Psoas muscle (tissue), 8 donors: Measurements from ENCODE around the gene CIC. TPM values are rescaled to one million over a fixed set of nuclear protein-coding genes. Genes with fewer than 3 reads are reported as not detected.

ENCODE experiments used
- ATAC-seq, 4 donors: fragments of 200-7000 bp; cut with Tn5 transposase; one replicate each; pipeline ENCODE4 v1.9.1; 2020; ENCODE audit warnings: moderate library complexity in 3 of 4, mild to moderate bottlenecking in 2 of 4
- DNase-seq, 2 donors: peaks; one replicate each; pipeline ENCODE4 v3.0.0-alpha.2; 2020
- H3K27ac ChIP-seq: fragments of 200-600 bp; one replicate; pipeline ENCODE4 v1.8.0; 2022
- H3K27me3 ChIP-seq, 3 donors: fragments of 200-600 bp in 1 of 3; one replicate each; pipeline versions ENCODE4 v1.6.1 to v1.8.0; 2013 to 2022; ENCODE audit warnings: low read length in 2 of 3, mild to moderate bottlenecking in 2 of 3, moderate library complexity in 1 of 3; ENCODE audit not compliant: insufficient read depth in 3 of 3
- H3K36me3 ChIP-seq, 2 donors: fragments of 200-600 bp in 1 of 2; one replicate each; pipeline versions ENCODE4 v1.6.1 to v1.8.0; 2013 to 2022; ENCODE audit warnings: low read depth in 1 of 2, mild to moderate bottlenecking in 1 of 2, moderate library complexity in 1 of 2; ENCODE audit not compliant: insufficient read depth in 1 of 2
- H3K4me1 ChIP-seq: fragments of 200-600 bp; one replicate; pipeline ENCODE4 v1.8.0; 2022
- H3K4me3 ChIP-seq: fragments of 200-600 bp; one replicate; pipeline ENCODE4 v1.8.0; 2022; ENCODE audit warnings: mild to moderate bottlenecking
- H3K9me3 ChIP-seq: fragments of 200-600 bp; one replicate; pipeline ENCODE4 v1.8.0; 2022
- WGBS, 3 donors: extraction: QIAGEN DNeasy Blood & Tissue Kit; methylation state at CpG; one replicate each; pipeline versions ENCODE4 v1.1.6 to v1.1.7; 2013; 5-methylcytosine and 5-hydroxymethylcytosine counted together
- intact Hi-C, 2 donors: fragments of 100-400 bp; cut with DNase I; formaldehyde crosslinking; loops; one replicate each; pipeline versions ENCODE4 v1.11.0 to v1.14.2; 2022
- polyA plus RNA-seq, 3 donors: library from polyadenylated mRNA; stranded (reverse); fragments of 200-250 nt; gene quantifications; one replicate each; pipeline ENCODE4 v1.2.3, GENCODE V29; 2013
- total RNA-seq, 4 donors: library from RNA; stranded (reverse); fragmentation: NEBNext Ultra II Directional in 2 of 4; extraction: Animal tissue kit (Norgen Biotek cat#: 25700) in 2 of 4; gene quantifications; one replicate each; pipeline versions ENCODE4 v1.2.1 to v1.2.4, GENCODE V29; 2021 to 2023
- TF ChIP-seq, protein P1 (sequence below): fragments of 200-600 bp; IDR thresholded peaks from one replicate; pipeline ENCODE4 v1.8.0; 2022; ENCODE audit warnings: antibody characterized with exemption
- donor health status: healthy with polysubstance abuse.
- donor health status: DM: no; HTN: no; CAD: no; lungs with moderate emphysema.
- donor health status: Bipolar disorder and iron deficiency.
- donor health status: healthy.
- donor health status: DM: yes; HTN: yes; CAD: no.
- donor health status: DM: no; HTN: no; CAD: no.
- donor health status: DM: no; HTN: no; CAD: no.
- donor health status: DM: yes; HTN: yes; CAD: no.

Gene CIC
- total and polyA plus RNA-seq, 7 donors: 17.1 to 55.0 (median 36.4) TPM

DNA sequence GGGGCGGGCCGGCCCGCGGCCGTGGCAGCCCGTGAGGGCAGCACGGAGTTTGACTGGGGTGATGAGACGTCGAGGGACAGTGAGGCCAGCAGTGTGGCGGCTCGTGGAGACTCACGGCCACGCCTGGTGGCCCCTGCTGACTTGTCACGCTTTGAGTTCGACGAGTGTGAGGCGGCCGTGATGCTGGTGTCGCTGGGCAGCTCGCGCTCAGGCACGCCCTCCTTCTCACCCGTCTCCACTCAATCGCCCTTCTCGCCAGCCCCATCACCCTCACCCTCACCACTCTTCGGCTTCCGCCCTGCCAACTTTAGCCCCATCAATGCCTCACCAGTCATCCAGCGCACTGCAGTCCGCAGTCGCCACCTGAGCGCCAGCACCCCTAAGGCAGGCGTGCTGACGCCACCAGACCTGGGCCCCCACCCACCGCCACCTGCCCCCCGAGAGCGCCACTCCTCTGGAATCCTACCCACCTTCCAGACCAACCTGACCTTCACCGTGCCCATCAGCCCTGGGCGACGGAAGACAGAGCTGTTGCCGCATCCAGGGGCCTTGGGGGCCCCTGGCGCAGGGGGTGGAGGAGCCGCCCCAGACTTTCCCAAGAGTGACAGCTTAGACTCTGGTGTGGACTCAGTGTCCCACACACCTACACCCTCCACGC is 4.5 kb downstream of the CIC start:
- TF ChIP-seq, protein P1, sequence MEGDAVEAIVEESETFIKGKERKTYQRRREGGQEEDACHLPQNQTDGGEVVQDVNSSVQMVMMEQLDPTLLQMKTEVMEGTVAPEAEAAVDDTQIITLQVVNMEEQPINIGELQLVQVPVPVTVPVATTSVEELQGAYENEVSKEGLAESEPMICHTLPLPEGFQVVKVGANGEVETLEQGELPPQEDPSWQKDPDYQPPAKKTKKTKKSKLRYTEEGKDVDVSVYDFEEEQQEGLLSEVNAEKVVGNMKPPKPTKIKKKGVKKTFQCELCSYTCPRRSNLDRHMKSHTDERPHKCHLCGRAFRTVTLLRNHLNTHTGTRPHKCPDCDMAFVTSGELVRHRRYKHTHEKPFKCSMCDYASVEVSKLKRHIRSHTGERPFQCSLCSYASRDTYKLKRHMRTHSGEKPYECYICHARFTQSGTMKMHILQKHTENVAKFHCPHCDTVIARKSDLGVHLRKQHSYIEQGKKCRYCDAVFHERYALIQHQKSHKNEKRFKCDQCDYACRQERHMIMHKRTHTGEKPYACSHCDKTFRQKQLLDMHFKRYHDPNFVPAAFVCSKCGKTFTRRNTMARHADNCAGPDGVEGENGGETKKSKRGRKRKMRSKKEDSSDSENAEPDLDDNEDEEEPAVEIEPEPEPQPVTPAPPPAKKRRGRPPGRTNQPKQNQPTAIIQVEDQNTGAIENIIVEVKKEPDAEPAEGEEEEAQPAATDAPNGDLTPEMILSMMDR: no peak
- Histone ChIP-seq H3K27ac (peak overlapping the region; percentile 5), H3K4me1 (peaks cover 62% of the 10 kb centered on the region), H3K4me3 (no peak overlapping the region), H3K9me3 (no peaks in the 10 kb centered on the region), H3K27me3 (no peaks in the 10 kb centered on the region), H3K36me3 (peaks cover 4 to 47% of the 10 kb centered on the region in 2 donors)
- WGBS, 3 donors: 91 to 93% (median 91%) methylated on average over 37 to 43 of the region's 43 CpGs
- DNase-seq: no peak
- no peak for ATAC-seq
- intact Hi-C loops: no loop called here

DNA sequence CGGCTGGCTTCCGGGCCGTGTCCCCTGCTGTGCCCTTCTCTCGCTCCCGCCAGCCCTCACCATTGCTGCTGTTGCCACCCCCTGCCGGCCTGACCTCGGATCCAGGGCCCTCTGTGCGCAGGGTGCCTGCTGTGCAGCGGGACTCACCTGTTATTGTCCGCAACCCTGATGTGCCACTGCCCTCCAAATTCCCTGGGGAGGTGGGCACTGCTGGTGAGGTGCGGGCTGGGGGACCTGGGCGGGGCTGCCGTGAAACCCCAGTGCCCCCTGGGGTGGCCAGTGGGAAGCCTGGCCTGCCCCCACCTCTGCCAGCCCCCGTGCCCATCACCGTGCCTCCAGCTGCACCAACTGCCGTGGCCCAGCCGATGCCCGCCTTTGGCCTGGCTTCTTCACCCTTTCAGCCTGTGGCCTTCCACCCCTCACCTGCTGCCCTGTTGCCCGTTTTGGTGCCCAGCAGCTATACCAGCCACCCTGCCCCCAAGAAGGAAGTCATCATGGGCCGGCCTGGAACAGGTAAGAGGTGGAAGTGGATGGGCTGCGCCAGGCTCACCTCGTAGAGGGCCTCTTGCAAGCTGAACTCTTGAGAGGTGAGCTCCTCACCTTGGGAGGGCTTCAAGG is 5.1 kb downstream of the CIC start:
- ATAC-seq (no peak), DNase-seq (peak in 1 of 2 donors; percentile 13)
- peaks cover 4 to 47% of the 10 kb centered on the region in 2 donors for H3K36me3 ChIP-seq
- 86 to 94% (median 86%) methylated on average over 20 to 22 of the region's 22 CpGs for WGBS, 3 donors
- H3K9me3 ChIP-seq: no peaks in the 10 kb centered on the region
- H3K27ac ChIP-seq: peak overlapping the region; percentile 30
- peaks cover 68% of the 10 kb centered on the region for H3K4me1 ChIP-seq
- H3K27me3 ChIP-seq: no peaks in the 10 kb centered on the region
- TF ChIP-seq, protein P1: no peak
- H3K4me3 ChIP-seq: no peak overlapping the region
- intact Hi-C loops: no loop called here

DNA sequence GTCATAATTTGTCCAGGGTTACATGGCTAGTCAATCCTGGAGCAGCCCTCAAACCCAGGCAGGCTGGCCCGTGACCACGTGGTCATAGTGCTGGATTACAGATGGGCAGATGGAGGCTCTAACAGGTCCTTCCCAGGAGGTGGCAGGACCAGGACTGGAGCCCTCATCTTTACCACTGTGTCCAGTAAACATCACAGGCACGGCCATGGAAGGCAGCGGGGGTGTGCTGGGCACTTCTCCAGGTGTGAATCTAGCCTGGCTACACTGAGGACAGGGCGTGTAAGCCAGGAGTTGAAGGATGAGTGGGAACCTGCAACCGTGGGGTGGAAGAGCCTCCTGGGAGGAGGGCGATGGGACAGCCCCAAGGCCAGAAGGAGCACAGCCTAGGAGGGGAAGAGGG is 6.1 kb downstream of the CIC start:
- ATAC-seq (no peak), DNase-seq (no peak)
- peaks cover 72% of the 10 kb centered on the region for H3K4me1 ChIP-seq
- intact Hi-C loops: no loop called here
- TF ChIP-seq, protein P1: no peak
- peak overlapping the region; percentile 9 for H3K27ac ChIP-seq
- H3K27me3 ChIP-seq: no peaks in the 10 kb centered on the region
- WGBS, 3 donors: 44 to 68% (median 60%) methylated on average over 7 of the region's 7 CpGs
- H3K4me3 ChIP-seq: no peak overlapping the region
- H3K36me3 ChIP-seq: peaks cover 4 to 47% of the 10 kb centered on the region in 2 donors
- no peaks in the 10 kb centered on the region for H3K9me3 ChIP-seq

DNA sequence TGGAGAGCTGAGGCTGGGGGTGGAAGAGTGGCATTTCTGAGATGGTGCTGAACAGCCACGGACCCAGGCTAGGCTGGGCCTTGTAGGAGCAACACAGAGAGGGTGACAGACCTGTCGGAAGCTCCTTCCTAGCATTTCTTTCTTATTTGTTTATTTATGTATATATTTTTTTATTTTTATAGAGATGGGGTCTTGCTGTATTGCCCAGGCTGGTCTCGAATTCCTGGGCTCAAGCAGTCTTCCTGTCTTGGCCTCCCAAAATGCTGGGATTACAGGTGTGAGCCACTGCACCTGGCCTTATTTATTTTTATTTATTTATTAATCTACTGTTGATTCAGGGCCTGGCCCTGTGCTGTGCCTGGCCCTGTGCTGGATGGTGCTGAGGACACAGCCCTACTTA is 6.5 kb downstream of the CIC start:
- ATAC-seq: no peak
- Histone ChIP-seq H3K36me3 (peaks cover 4 to 47% of the 10 kb centered on the region in 2 donors), H3K27ac (peak overlapping the region; percentile 24)

More for the DNA sequence above, 6.5 kb downstream of the CIC start:
- WGBS, 3 donors: 85 to 90% (median 87%) methylated on average over 3 of the region's 3 CpGs
- Histone ChIP-seq H3K9me3 (no peaks in the 10 kb centered on the region), H3K4me1 (peaks cover 68% of the 10 kb centered on the region), H3K27me3 (no peaks in the 10 kb centered on the region), H3K4me3 (no peak overlapping the region)
- TF ChIP-seq, protein P1: no peak
- DNase-seq: no peak
- intact Hi-C loops: no loop called here
